Neural cell (in vitro differentiated cells): Measurements from ENCODE around the gene CHMP4B. TPM values are rescaled to one million over a fixed set of nuclear protein-coding genes. Genes with fewer than 3 reads are reported as not detected.

Source experiments
- H2AFZ ChIP-seq: fragments of 200-600, 300-800 bp; sonication (generic), shearing (Covaris generic); 2 replicates; pipeline ENCODE4 v1.6.0; 2014; ENCODE audit warnings: low read depth, mild to moderate bottlenecking, antibody characterized with exemption, low read length, moderate library complexity
- H3F3A ChIP-seq: fragments of 200-600 bp; shearing (Covaris generic); 2 replicates; pipeline ENCODE4 v1.6.1; 2016; ENCODE audit warnings: mild to moderate bottlenecking, moderate library complexity, mixed read lengths, antibody characterized with exemption, low read length; ENCODE audit not compliant: insufficient read depth, poor library complexity, severe bottlenecking
- H3K27ac ChIP-seq: fragments of 200-600, 300-800 bp; sonication (generic), shearing (Covaris generic); 2 replicates; pipeline ENCODE4 v1.5.1; 2014; ENCODE audit warnings: mild to moderate bottlenecking, low read length, moderate library complexity
- H3K27me3 ChIP-seq: fragments of 300-800, 200-600 bp; sonication (generic), shearing (Covaris generic); 2 replicates; pipeline ENCODE4 v1.6.0; 2014; ENCODE audit warnings: mild to moderate bottlenecking, low read depth, low read length, moderate library complexity; ENCODE audit not compliant: insufficient read depth
- H3K36me3 ChIP-seq: fragments of 300-800, 200-600 bp; sonication (generic), shearing (Covaris generic); 2 replicates; pipeline ENCODE4 v1.5.1; 2014; ENCODE audit warnings: mild to moderate bottlenecking, antibody characterized with exemption, low read length, moderate library complexity; ENCODE audit not compliant: insufficient read depth
- H3K4me2 ChIP-seq: fragments of 300-800, 200-600 bp; sonication (generic), shearing (Covaris generic); 2 replicates; pipeline ENCODE4 v1.6.0; 2014; ENCODE audit warnings: mild to moderate bottlenecking, low read length
- H3K4me3 ChIP-seq: fragments of 300-800, 200-600 bp; sonication (generic), shearing (Covaris generic); 2 replicates; pipeline ENCODE4 v1.5.1; 2014; ENCODE audit warnings: mild to moderate bottlenecking, low read length, moderate library complexity
- H3K79me2 ChIP-seq: fragments of 200-600 bp; shearing (Covaris generic); replicated peaks from 2 replicates; pipeline ENCODE4 v1.6.0; 2014; ENCODE audit warnings: mild to moderate bottlenecking, low read length, moderate library complexity; ENCODE audit not compliant: insufficient read depth
- H3K9ac ChIP-seq: fragments of 300-800, 200-600 bp; sonication (generic), shearing (Covaris generic); 2 replicates; pipeline ENCODE4 v1.6.1; 2016; ENCODE audit warnings: mild to moderate bottlenecking, low read length, mixed read lengths
- H3K9me2 ChIP-seq: fragments of 200-600 bp; shearing (Covaris generic); 2 replicates; pipeline ENCODE4 v1.6.1; 2016; ENCODE audit warnings: mild to moderate bottlenecking, low read length, mixed read lengths; ENCODE audit not compliant: insufficient read depth
- H3K9me3 ChIP-seq: fragments of 200-600, 300-800 bp; sonication (generic), shearing (Covaris generic); 2 replicates; pipeline ENCODE4 v1.6.1; 2016; ENCODE audit warnings: mild to moderate bottlenecking, mixed run types, low read length, moderate library complexity, mixed read lengths
- H4K20me1 ChIP-seq: fragments of 200-600 bp; shearing (Covaris generic); 2 replicates; pipeline ENCODE4 v1.6.1; 2016; ENCODE audit warnings: mild to moderate bottlenecking, mixed run types; ENCODE audit not compliant: insufficient read depth
- CTCF ChIP-seq: fragments of 450-650 bp; IDR thresholded peaks from 2 replicates; pipeline ENCODE4 v1.5.1; 2014; ENCODE audit warnings: antibody characterized with exemption, mild to moderate bottlenecking, moderate library complexity; ENCODE audit not compliant: poor library complexity, severe bottlenecking
- EP300 ChIP-seq: fragments of 450-650 bp; conservative IDR thresholded peaks from 2 replicates; pipeline ENCODE4 v1.6.1; 2014; ENCODE audit warnings: antibody characterized with exemption, mild to moderate bottlenecking, moderate library complexity; ENCODE audit not compliant: poor library complexity, severe bottlenecking
- EZH2 ChIP-seq: fragments of 200-600, 300-800 bp; shearing (Covaris generic), sonication (generic); IDR thresholded peaks from 2 replicates; pipeline ENCODE4 v1.6.1; 2014; ENCODE audit warnings: antibody characterized with exemption, low read length, borderline replicate concordance, mild to moderate bottlenecking; ENCODE audit not compliant: insufficient read depth, poor library complexity, severe bottlenecking
- MXI1 ChIP-seq: fragments of 450-650 bp; conservative IDR thresholded peaks from 2 replicates; pipeline ENCODE4 v1.6.1; 2014; ENCODE audit warnings: antibody characterized with exemption, mild to moderate bottlenecking; ENCODE audit not compliant: poor library complexity, severe bottlenecking
- POLR2AphosphoS5 ChIP-seq: IDR thresholded peaks from 2 replicates; pipeline ENCODE4 v1.6.1; 2012
- RAD21 ChIP-seq: fragments of 450-650 bp; conservative IDR thresholded peaks from 2 replicates; pipeline ENCODE4 v1.6.1; 2014; ENCODE audit warnings: antibody characterized with exemption, mild to moderate bottlenecking, moderate library complexity
- REST ChIP-seq: IDR thresholded peaks from 2 replicates; pipeline ENCODE4 v1.6.1; 2012; ENCODE audit warnings: borderline replicate concordance
- SMC3 ChIP-seq: fragments of 450-650 bp; conservative IDR thresholded peaks from 2 replicates; pipeline ENCODE4 v1.6.1; 2014; ENCODE audit warnings: antibody characterized with exemption, mild to moderate bottlenecking, moderate library complexity; ENCODE audit not compliant: poor library complexity
- TAF1 ChIP-seq: IDR thresholded peaks from 2 replicates; pipeline ENCODE4 v1.6.1; 2012; ENCODE audit warnings: low read depth
- polyA plus RNA-seq: library from polyadenylated mRNA; depleted of rRNA; stranded (reverse); fragments of >200 nt; gene quantifications from 2 replicates; pipeline ENCODE4 v1.2.3, GENCODE V29; 2014

CHMP4B gene
- polyA plus RNA-seq, 1 donor from 2014 or later = 83.8 TPM

GRCh38 chr20:33812908-33813462 lies 1.8 kb downstream of the CHMP4B start:
- H3K9ac ChIP-seq = peak overlapping the region; percentile 85
- peak overlapping the region; percentile 95 for H3K4me3 ChIP-seq

GRCh38 chr20:33814238-33814712 lies 3.1 kb downstream of the CHMP4B start:
- no peaks in the 10 kb centered on the region for H3K9me3 ChIP-seq
- no peak overlapping the region for H3K9ac ChIP-seq
- no peaks in the 10 kb centered on the region for H3F3A ChIP-seq
- H2AFZ ChIP-seq = no peak overlapping the region
- H4K20me1 ChIP-seq = no peaks in the 10 kb centered on the region
- H3K36me3 ChIP-seq = no peaks in the 10 kb centered on the region
- H3K4me2 ChIP-seq = no peak overlapping the region
- H3K27ac ChIP-seq = no peak overlapping the region
- H3K4me3 ChIP-seq = no peak overlapping the region
- TF ChIP-seq CTCF (no peak), RAD21 (no peak), REST (no peak), EZH2 (no peak), POLR2AphosphoS5 (no peak), TAF1 (no peak), EP300 (no peak), SMC3 (no peak), MXI1 (no peak)
- H3K9me2 ChIP-seq = no peaks in the 10 kb centered on the region
- no peaks in the 10 kb centered on the region for H3K27me3 ChIP-seq
- peaks cover 50% of the 10 kb centered on the region for H3K79me2 ChIP-seq

More at GRCh38 chr20:33812908-33813462, 1.8 kb downstream of the CHMP4B start:
- no peak for TF ChIP-seq EP300
- TF ChIP-seq CTCF = no peak
- TF ChIP-seq SMC3 = no peak
- H2AFZ ChIP-seq = no peak overlapping the region
- H4K20me1 ChIP-seq = no peaks in the 10 kb centered on the region
- no peaks in the 10 kb centered on the region for H3K27me3 ChIP-seq
- H3K79me2 ChIP-seq = peaks cover 50% of the 10 kb centered on the region
- H3K9me3 ChIP-seq = no peaks in the 10 kb centered on the region
- no peaks in the 10 kb centered on the region for H3K36me3 ChIP-seq
- H3F3A ChIP-seq = no peaks in the 10 kb centered on the region
- no peaks in the 10 kb centered on the region for H3K9me2 ChIP-seq
- H3K27ac ChIP-seq = no peak overlapping the region
- peak overlapping the region; percentile 86 for H3K4me2 ChIP-seq
